GM21390 (cell line): ENCODE results near the gene ANKRD33B.
A peak's percentile ranks its signal among the peaks of the same experiment; 100 is the strongest.
"Not testable (repeated sequence)": the region's sequence is repeated elsewhere in the genome, so short reads cannot be mapped to it uniquely, and the experiment has no call there.

Experiments used
- ATAC-seq: cut with Tn5 transposase; IDR thresholded peaks from one replicate; pipeline ENCODE4 v1.9.1; 2021; ENCODE audit not compliant: unreplicated experiment

Gene ANKRD33B

GRCh38 chr5:10556289-10556807 lies 7.5 kb upstream of the ANKRD33B start:
- no peak for ATAC-seq

DNA sequence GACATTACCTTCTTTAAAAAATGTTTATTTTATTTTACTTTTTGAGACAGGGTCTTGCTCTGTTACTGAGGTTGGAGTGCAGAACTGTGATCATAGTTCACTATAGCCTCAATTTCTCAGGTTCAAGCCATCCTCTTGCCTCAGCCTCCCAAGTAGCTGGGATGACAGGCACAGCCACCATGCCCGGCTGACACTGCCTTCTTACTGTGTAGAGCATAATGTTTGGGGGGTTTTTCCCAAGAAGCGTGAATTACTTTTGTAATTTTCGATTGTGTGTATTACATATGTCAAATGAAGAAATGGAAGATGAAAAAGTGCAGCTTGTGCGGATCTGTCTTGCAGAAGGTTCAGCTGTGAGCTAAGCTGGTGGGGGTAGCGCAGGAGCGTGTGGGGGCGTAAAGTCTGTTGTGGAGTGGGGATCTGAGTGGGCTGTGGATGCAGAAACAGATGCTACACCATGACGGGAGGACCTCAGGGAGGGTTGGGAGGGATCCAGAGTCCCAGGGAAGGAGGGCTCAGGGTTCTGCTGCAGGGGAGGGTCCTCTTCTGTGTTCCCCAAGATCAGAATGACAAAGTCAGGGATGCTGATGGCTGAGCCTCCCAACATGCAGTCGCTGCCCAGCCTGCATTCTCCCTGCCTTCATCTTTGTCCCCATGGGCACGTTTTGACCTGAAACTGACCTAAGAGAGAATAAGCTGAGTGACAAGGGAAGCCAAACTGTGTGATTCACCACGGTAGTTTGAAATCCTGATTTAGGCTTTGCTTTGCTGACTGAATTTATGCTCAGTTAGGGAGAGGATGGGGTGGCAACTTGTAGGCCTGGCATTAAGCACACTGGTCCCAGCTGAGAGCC lies 6.8 kb upstream of the ANKRD33B start:
- ATAC-seq: no peak

GRCh38 chr5:10559151-10559550 lies 4.7 kb upstream of the ANKRD33B start:
- no peak for ATAC-seq

- ATAC-seq: no peak
Observed at GRCh38 chr5:10559871-10560270, 4.0 kb upstream of the ANKRD33B start.

GRCh38 chr5:10562201-10563109 lies 1.4 kb upstream of the ANKRD33B start:
- ATAC-seq: peak; percentile 22

- peak; percentile 22 for ATAC-seq
Observed at GRCh38 chr5:10563110-10563944, 543 bp upstream of the ANKRD33B start.

DNA sequence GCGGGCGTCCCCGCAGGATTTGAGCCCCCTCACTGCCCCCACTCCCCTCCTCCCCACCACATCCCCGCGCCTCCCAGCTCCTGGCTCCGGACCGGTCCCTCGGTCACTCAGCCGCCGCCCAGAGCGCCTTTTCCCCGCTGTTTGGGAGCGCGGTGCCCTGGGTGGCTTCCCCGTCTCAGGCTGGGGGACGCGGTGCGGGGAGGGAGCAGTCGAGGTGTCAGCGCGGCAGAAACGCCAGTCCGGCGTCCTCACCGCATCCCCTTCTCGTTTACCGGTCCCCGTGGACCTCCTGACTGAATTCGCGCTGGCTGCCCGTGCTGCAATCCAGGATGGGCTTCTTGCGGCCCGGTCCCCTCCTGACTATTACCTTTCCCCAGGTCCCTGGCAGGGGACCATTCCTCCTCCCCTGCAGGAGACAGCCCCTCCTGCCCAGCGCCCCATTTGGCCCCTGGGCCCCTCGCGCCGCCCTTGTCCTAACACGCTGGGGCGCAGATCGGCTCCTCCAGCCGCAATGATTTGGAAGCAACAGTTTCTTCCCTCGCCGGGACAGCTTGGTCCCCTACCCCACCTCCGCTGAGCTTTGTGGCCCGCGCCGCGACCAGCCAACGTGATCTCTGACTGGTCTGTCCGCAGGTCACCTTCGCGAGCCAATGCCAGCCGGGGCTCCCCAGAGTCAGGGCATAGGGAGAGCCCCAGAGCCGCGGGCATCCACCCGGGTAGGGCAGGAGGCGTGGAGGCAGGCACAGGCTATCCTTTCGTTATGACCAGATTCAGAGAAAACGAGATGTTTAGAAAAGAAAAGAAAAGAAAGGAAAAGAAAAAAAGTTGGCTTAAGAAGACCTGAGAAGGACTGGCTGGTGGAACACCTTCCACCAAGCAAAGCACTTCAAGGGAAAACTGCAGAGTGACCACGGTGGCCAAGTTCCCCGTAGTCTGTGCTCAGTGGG lies 1.2 kb downstream of the ANKRD33B start:
- no peak for ATAC-seq

DNA sequence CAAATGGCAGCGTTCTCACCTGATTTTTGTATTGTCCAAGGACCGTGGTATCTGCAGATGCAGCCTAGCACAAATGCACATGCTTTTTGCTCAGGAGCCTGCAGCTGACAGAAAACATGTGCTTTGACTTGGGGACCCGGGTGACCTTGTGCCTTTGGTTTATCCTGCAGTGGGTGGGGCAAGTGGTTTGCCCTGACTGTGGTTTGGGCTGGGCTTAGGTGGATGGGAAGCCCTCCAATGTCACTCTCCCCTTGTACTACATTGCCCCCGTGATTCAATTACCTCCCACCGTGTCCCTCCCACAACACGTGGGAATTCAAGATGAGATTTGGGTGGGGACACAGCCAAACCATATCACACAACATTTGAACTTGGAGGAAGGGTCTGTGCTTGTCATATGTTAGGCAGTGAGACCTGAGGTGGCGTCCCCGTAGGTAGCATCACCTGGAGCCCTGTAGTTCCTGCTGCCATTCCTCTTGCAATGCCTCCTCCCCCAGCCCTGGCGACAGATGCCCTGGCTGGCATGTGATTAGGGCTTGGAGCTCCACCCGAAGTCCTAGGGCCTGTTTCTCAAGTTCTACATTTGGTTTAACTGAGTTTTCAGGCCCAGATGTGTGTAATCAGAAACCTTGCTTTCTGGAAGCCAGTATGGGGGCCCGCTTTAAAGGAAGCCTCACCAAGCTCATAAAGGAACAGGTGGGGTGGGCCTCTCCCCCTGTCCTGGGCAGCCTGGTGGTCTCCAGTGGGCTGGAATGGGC lies 2.1 kb downstream of the ANKRD33B start:
- ATAC-seq: no peak

GRCh38 chr5:10566543-10567068 lies 2.7 kb downstream of the ANKRD33B start:
- ATAC-seq: no peak

- no peak for ATAC-seq
Observed at GRCh38 chr5:10567121-10567591, 3.3 kb downstream of the ANKRD33B start.

DNA sequence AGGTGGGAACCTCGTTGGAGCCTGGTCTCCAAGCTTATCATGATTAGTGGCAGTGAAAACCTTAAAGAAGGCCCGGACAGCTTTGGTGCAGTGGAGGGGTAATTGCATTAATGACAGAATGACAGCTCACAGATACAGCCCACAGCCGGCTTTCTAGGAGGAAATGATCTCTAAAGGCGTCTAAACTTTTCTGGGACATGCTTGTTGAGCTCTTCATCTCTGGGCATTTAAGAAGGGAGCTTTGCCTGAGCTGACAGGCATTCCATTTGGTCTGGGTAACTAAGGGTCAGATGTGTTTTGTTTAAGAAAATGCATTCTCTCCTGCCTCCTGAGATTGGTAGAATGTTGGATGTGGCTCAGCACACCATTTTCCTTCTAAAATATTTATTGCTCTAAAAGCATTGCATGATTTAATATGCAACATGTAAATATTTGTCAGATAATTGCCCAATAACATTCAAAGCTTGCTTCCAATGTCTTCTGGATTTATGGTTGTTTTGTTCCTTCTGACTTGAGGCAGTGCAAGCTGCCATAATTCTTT lies 4.0 kb downstream of the ANKRD33B start:
- ATAC-seq: no peak

GRCh38 chr5:10570540-10570939 lies 6.7 kb downstream of the ANKRD33B start:
- ATAC-seq: not testable (repeated sequence)

DNA sequence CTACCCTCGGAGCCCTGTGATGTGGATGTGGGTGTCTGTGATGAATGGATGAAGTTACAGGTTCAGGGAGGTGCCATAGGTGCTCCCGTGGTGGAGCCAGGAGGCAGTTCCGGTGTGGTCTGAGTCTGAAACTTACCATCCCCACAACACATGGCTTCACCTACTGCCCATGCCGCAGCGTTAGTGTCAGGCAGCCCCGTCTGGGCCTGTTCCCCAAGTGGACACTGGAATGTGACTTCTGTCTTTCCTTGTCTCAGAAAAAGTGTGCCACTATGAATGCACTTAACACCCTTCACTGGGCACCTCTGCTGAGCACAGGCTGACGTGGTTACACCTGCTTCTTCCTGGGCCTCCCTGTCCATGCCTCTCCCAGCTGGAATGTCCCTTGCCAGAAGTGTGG lies 8.6 kb downstream of the ANKRD33B start:
- ATAC-seq: no peak

GRCh38 chr5:10573487-10574145 lies 9.7 kb downstream of the ANKRD33B start:
- no peak for ATAC-seq

DNA sequence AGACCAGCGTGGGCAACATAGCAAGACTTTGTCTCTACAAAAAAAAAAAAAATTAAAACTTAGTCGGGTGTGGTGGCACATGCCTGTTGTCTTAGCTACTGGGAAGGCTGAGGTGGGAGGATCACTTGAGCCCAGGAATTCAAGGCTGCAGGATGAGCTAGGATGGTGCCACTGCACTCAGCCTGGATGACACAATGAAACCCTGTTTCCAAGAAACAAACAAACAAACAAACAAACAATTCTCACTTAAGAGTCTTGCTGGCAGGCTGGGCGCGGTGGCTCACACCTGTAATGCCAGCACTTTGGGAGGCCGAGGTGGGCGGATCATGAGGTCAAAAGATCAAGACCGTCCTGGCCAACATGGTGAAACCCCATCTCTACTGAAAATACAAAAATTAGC lies 11.0 kb downstream of the ANKRD33B start:
- ATAC-seq: not testable (repeated sequence)

DNA sequence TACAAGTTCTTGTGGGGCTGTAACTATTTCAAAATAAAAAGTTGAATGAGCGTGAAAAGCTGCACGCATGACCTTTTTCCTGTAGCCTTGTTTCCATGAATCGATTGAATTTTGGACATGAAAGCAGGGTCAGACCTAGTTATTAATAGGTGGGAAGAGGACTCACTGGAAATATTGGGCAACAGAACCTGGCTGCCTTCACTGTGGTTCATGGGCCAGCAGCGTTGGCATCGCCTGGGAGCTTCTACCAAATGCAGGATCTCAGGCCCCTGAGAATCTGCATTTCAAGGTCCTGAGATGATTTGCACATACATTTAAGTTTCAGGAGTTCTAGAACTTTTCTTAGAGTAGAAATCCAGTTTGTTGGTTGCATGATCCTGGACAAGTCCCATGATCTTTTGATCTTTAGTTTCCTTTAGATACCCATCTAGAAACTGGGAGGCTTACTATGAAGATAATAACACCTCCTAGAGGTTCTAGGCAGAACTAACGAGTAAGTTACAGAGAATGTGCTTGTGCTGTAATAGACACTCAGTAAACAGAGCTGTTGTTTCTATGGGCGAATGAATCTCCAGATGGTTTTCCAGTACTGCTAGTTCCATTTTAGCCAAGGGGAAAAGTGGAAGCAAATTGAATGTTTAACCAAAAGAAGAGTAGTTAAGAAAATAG lies 12.4 kb downstream of the ANKRD33B start:
- ATAC-seq: no peak

DNA sequence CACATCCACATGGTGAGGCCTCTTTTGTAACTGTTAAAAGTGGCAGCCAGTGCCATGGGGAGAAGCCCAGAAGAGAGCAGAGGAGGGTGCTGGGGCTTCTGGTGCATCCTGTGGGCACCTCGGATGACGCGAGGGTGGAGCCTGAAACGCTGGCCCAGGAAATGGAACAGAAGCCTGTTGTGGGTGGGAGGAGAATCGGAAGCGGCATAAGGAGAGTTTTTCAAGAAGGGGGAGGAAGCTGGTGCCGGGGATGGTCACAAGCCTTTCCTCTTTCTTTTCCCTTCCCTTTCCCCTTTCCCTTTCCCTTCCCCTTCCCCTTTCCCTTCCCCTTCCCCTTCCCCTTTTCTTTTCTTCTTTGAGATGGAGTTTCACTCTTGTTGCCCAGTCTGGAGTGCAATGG lies 12.9 kb downstream of the ANKRD33B start:
- no peak for ATAC-seq
